ENCODE measurements around the gene COL5A2. TPM values are rescaled to one million over a fixed set of nuclear protein-coding genes. Genes with fewer than 3 reads are reported as not detected.

Gene COL5A2
- total RNA-seq, 6 donors from 2014 or later, result 9.0 to 42.7 (median 26.8) TPM

DNA sequence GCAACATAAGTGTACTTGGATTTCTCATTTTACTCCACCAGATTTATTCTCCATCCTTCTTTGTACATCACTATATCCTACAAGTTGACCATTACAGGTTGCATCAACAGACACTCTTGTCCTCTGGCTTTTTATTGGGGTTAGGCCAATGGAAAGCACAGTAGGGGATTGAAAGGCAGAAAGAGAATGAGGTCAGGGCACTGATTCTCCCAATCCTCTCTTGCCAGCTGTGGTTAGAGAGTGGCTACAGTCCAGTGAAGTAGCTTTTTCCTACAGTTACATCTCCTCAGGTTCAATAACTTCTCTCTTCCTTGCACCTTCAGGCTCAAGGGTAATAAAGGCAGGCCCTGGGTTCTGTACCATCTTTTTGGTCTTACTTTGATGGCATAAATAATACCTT, 20.2 kb upstream of the COL5A2 start:
- DNase-seq (no peak), ATAC-seq (ENCODE audit: low FRiP score in 2 of 2) (no peak)
- Histone ChIP-seq H3K27ac (no peak overlapping the region), H3K36me3 (no peaks in the 10 kb centered on the region), H3K4me1 (no peaks in the 10 kb centered on the region), H3K4me3 (no peak overlapping the region), H3K9me3 (no peaks in the 10 kb centered on the region), H3K27me3 (no peaks in the 10 kb centered on the region)
- no peak for TF ChIP-seq POLR2A (IDR thresholded peaks at IDR 0.05)
- TF ChIP-seq EP300 (IDR thresholded peaks at IDR 0.05), result no peak
- no peak for TF ChIP-seq POLR2AphosphoS5 (IDR thresholded peaks at IDR 0.05)
- TF ChIP-seq CTCF (IDR thresholded peaks at IDR 0.05), result no peak

DNA sequence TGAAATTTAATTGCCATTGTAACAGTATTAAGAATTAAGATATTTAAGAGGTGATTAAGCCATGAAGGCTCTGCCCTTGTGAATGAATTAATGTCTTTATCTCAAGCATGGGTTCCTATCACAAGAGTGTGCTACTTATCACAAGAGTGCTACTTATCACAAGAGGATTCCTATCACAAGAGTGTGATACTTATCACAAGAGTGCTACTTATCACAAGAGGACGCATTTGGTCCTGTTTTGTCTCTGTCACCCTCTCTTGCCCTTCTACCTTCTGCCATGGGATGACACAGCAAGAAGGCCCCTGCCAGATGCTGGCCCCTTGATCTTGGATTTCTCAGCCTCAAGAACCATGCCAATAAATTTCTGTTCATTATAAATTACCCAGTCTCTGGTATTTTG, 13.2 kb upstream of the COL5A2 start:
- no peak for ATAC-seq (ENCODE audit: low FRiP score in 2 of 2)
- WGBS, 2 donors, result 59 to 75% methylated on average over 1 of the region's 1 CpG
- no peaks in the 10 kb centered on the region for H3K27me3 ChIP-seq
- H3K9me3 ChIP-seq, result no peaks in the 10 kb centered on the region
- no peaks in the 10 kb centered on the region for H3K36me3 ChIP-seq
- H3K4me3 ChIP-seq, result no peak overlapping the region
- DNase-seq, result no peak
- H3K27ac ChIP-seq, result no peak overlapping the region
- H3K4me1 ChIP-seq, result no peaks in the 10 kb centered on the region
- no peak for TF ChIP-seq CTCF (IDR thresholded peaks at IDR 0.05)
- TF ChIP-seq POLR2AphosphoS5 (IDR thresholded peaks at IDR 0.05), result no peak
- no peak for TF ChIP-seq EP300 (IDR thresholded peaks at IDR 0.05)
- TF ChIP-seq POLR2A (IDR thresholded peaks at IDR 0.05), result no peak

DNA sequence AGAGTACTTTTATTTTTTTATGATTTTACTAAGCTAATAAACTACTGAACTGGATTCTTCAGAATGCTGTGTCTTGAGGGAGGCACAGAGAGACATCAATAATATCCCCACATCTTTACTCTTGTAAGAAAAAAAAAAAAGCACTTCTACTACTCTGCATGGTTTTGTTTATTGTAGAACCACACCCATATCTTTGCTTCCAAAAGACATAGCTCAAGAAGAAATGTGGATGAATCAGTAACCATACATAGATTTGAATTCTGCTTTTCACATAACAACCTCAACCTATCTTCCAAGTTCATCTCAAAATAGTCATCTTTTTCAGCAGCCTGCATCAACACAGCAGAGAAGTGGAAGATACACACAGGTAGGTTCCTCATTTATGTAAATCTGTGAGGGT, 12.2 kb upstream of the COL5A2 start:
- no peak overlapping the region for H3K4me3 ChIP-seq
- TF ChIP-seq POLR2AphosphoS5 (IDR thresholded peaks at IDR 0.05) (no peak), EP300 (IDR thresholded peaks at IDR 0.05) (no peak), POLR2A (IDR thresholded peaks at IDR 0.05) (no peak), CTCF (IDR thresholded peaks at IDR 0.05) (no peak)
- DNase-seq, result no peak

DNA sequence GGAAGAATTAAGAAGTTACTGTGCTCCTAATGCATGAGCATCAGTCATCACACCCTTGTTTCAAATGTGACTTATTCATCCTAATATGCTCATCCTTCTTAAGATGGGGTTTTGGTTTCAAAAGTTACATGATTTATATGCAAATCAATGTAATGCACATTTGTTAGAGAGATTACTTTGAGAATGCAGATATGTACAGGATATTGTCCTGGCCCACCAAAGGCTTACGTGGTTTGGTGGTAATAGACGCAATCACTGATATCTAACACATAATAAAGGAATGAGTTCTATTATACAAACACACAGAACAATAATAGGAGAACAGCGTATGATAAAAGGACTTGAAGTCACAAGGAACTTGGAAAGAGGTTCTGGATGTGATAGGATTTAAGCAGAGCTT, 11.1 kb upstream of the COL5A2 start:
- no peaks in the 10 kb centered on the region for H3K27me3 ChIP-seq
- no peak for TF ChIP-seq POLR2A (IDR thresholded peaks at IDR 0.05)
- no peak for TF ChIP-seq CTCF (IDR thresholded peaks at IDR 0.05)
- TF ChIP-seq POLR2AphosphoS5 (IDR thresholded peaks at IDR 0.05), result no peak
- TF ChIP-seq EP300 (IDR thresholded peaks at IDR 0.05), result no peak
- H3K27ac ChIP-seq, result no peak overlapping the region
- ATAC-seq (ENCODE audit: low FRiP score in 2 of 2) (no peak), DNase-seq (no peak)
- no peaks in the 10 kb centered on the region for H3K4me1 ChIP-seq
- H3K9me3 ChIP-seq, result no peaks in the 10 kb centered on the region
- 87 to 91% methylated on average over 3 of the region's 3 CpGs for WGBS, 2 donors
- no peaks in the 10 kb centered on the region for H3K36me3 ChIP-seq
- no peak overlapping the region for H3K4me3 ChIP-seq

More for the DNA sequence above, 12.2 kb upstream of the COL5A2 start:
- ATAC-seq (ENCODE audit: low FRiP score in 2 of 2), result no peak
- no peaks in the 10 kb centered on the region for H3K4me1 ChIP-seq
- no peaks in the 10 kb centered on the region for H3K36me3 ChIP-seq
- H3K27me3 ChIP-seq, result no peaks in the 10 kb centered on the region
- no peaks in the 10 kb centered on the region for H3K9me3 ChIP-seq
- H3K27ac ChIP-seq, result no peak overlapping the region

GRCh38 chr2:189188115-189188805, 8.7 kb upstream of the COL5A2 start:
- Histone ChIP-seq H3K9me3 (no peaks in the 10 kb centered on the region), H3K4me1 (no peaks in the 10 kb centered on the region), H3K27ac (no peak overlapping the region), H3K36me3 (no peaks in the 10 kb centered on the region), H3K4me3 (no peak overlapping the region), H3K27me3 (no peaks in the 10 kb centered on the region)
- 80% methylated on average over 3 of the region's 3 CpGs for WGBS, 2 donors
- DNase-seq (no peak), ATAC-seq (ENCODE audit: low FRiP score in 2 of 2) (no peak)
- no peak for TF ChIP-seq EP300 (IDR thresholded peaks at IDR 0.05)
- no peak for TF ChIP-seq CTCF (IDR thresholded peaks at IDR 0.05)
- TF ChIP-seq POLR2AphosphoS5 (IDR thresholded peaks at IDR 0.05), result no peak
- TF ChIP-seq POLR2A (IDR thresholded peaks at IDR 0.05), result no peak

Measured in upper lobe of left lung (tissue), 6 donors.